SU-DHL-6 (cell line): ENCODE measurements around the gene FUCA1.

Source experiments
- EZH2phosphoT487 ChIP-seq: fragments of 200-600 bp; sonication (generic), shearing (Covaris generic); conservative IDR thresholded peaks from 2 replicates; pipeline ENCODE4 v1.6.1; 2018; ENCODE audit warnings: mild to moderate bottlenecking, antibody characterized with exemption, low read length, moderate library complexity, mixed read lengths
- TF ChIP-seq, protein P1 (sequence below): fragments of 200-600 bp; sonication (generic); IDR thresholded peaks from one replicate; pipeline ENCODE4 v1.5.1; 2017; ENCODE audit warnings: antibody characterized with exemption, mild to moderate bottlenecking, low read length, moderate library complexity; ENCODE audit not compliant: insufficient read depth, poor library complexity, severe bottlenecking

- TF ChIP-seq, protein P1, sequence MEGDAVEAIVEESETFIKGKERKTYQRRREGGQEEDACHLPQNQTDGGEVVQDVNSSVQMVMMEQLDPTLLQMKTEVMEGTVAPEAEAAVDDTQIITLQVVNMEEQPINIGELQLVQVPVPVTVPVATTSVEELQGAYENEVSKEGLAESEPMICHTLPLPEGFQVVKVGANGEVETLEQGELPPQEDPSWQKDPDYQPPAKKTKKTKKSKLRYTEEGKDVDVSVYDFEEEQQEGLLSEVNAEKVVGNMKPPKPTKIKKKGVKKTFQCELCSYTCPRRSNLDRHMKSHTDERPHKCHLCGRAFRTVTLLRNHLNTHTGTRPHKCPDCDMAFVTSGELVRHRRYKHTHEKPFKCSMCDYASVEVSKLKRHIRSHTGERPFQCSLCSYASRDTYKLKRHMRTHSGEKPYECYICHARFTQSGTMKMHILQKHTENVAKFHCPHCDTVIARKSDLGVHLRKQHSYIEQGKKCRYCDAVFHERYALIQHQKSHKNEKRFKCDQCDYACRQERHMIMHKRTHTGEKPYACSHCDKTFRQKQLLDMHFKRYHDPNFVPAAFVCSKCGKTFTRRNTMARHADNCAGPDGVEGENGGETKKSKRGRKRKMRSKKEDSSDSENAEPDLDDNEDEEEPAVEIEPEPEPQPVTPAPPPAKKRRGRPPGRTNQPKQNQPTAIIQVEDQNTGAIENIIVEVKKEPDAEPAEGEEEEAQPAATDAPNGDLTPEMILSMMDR, result no peak
- no peak for TF ChIP-seq EZH2phosphoT487
These were observed 7.3 kb upstream of the FUCA1 start for GRCh38 chr1:23875382-23875781.
